IgD-negative memory B cell (primary cell): Measurements from ENCODE around the gene TM9SF2. TPM values are rescaled to one million over a fixed set of nuclear protein-coding genes. Genes with fewer than 3 reads are reported as not detected.

Experiments
- H3K27ac Mint-ChIP-seq, 3 donors: one replicate each; pipeline ENCODE4 v1.8.0; 2020 to 2022; ENCODE audit warnings: mild to moderate bottlenecking in 3 of 3, mixed read lengths in 3 of 3, moderate library complexity in 1 of 3
- H3K27me3 Mint-ChIP-seq: one replicate; pipeline ENCODE4 v1.8.0; 2021; ENCODE audit warnings: mixed read lengths
- H3K36me3 Mint-ChIP-seq: one replicate; pipeline ENCODE4 v1.8.0; 2020; ENCODE audit warnings: mild to moderate bottlenecking, mixed read lengths
- H3K4me1 Mint-ChIP-seq, 3 donors: one replicate each; pipeline ENCODE4 v1.8.0; 2020 to 2022; ENCODE audit warnings: mixed read lengths in 3 of 3, mild to moderate bottlenecking in 1 of 3
- H3K4me3 Mint-ChIP-seq, 4 donors: one replicate each; pipeline ENCODE4 v1.8.0; 2020 to 2022; ENCODE audit warnings: mild to moderate bottlenecking in 4 of 4, mixed read lengths in 4 of 4, moderate library complexity in 3 of 4
- H3K9me3 Mint-ChIP-seq, 3 donors: one replicate each; pipeline ENCODE4 v1.8.0; 2020 to 2021; ENCODE audit warnings: mixed read lengths in 3 of 3, mild to moderate bottlenecking in 1 of 3
- polyA plus RNA-seq: library from polyadenylated mRNA; unstranded; fragments of 300-500 nt; fragmentation: Illumina TruSeq; gene quantifications from one replicate; pipeline ENCODE4 v1.2.3, GENCODE V29; 2021

The TM9SF2 gene
- polyA plus RNA-seq, 1 donor from 2014 or later = 85.9 TPM

GRCh38 chr13:99536023-99536422 lies 34.8 kb downstream of the TM9SF2 start:
- Mint-ChIP-seq H3K9me3 (no peaks in the 10 kb centered on the region), H3K4me1 (peaks cover 3 to 5% (median 4%) of the 10 kb centered on the region in 3 donors), H3K27ac (peak overlapping the region in 1 of 3 donors; percentile 35), H3K36me3 (peaks cover 3% of the 10 kb centered on the region), H3K27me3 (no peaks in the 10 kb centered on the region), H3K4me3 (no peak overlapping the region)

GRCh38 chr13:99540530-99540929 lies 39.3 kb downstream of the TM9SF2 start:
- Mint-ChIP-seq H3K27me3 (no peaks in the 10 kb centered on the region), H3K4me3 (peak overlapping the region in 1 of 4 donors; percentile 43), H3K4me1 (peaks cover 18 to 27% (median 24%) of the 10 kb centered on the region in 3 donors), H3K27ac (peak overlapping the region in 2 of 3 donors; percentile 33 to 84), H3K9me3 (no peaks in the 10 kb centered on the region), H3K36me3 (peaks cover 11% of the 10 kb centered on the region)

- peaks cover 27 to 41% (median 37%) of the 10 kb centered on the region in 3 donors for H3K4me1 Mint-ChIP-seq
- no peaks in the 10 kb centered on the region for H3K9me3 Mint-ChIP-seq
- H3K4me3 Mint-ChIP-seq = peak overlapping the region; percentile 56 to 83 (median 72)
- H3K27ac Mint-ChIP-seq = peak overlapping the region; percentile 68 to 97 (median 80)
- peaks cover 14% of the 10 kb centered on the region for H3K36me3 Mint-ChIP-seq
- H3K27me3 Mint-ChIP-seq = no peaks in the 10 kb centered on the region
These were observed 41.6 kb downstream of the TM9SF2 start for GRCh38 chr13:99542788-99543406.

- Mint-ChIP-seq H3K27ac (peak overlapping the region; percentile 90 to 92 (median 92)), H3K36me3 (peaks cover 18% of the 10 kb centered on the region), H3K27me3 (no peaks in the 10 kb centered on the region), H3K4me3 (peak overlapping the region in 3 of 4 donors; percentile 34 to 90 (median 52)), H3K4me1 (peaks cover 39 to 54% (median 52%) of the 10 kb centered on the region in 3 donors), H3K9me3 (no peaks in the 10 kb centered on the region)
These were observed 44.1 kb downstream of the TM9SF2 start for GRCh38 chr13:99545361-99545760.

- no peaks in the 10 kb centered on the region for H3K27me3 Mint-ChIP-seq
- H3K27ac Mint-ChIP-seq = peak overlapping the region; percentile 90 to 92 (median 92)
- H3K4me1 Mint-ChIP-seq = peaks cover 41 to 53% (median 50%) of the 10 kb centered on the region in 3 donors
- H3K36me3 Mint-ChIP-seq = peaks cover 17% of the 10 kb centered on the region
- no peaks in the 10 kb centered on the region for H3K9me3 Mint-ChIP-seq
- H3K4me3 Mint-ChIP-seq = peak overlapping the region; percentile 38 to 90 (median 57)
These were observed 44.7 kb downstream of the TM9SF2 start for GRCh38 chr13:99545979-99546378.

- peak overlapping the region in 2 of 3 donors; percentile 61 to 95 for H3K27ac Mint-ChIP-seq
- H3K27me3 Mint-ChIP-seq = no peaks in the 10 kb centered on the region
- peaks cover 49 to 51% (median 49%) of the 10 kb centered on the region in 3 donors for H3K4me1 Mint-ChIP-seq
- H3K4me3 Mint-ChIP-seq = peak overlapping the region in 3 of 4 donors; percentile 2 to 90 (median 82)
- no peaks in the 10 kb centered on the region for H3K9me3 Mint-ChIP-seq
- peaks cover 12% of the 10 kb centered on the region for H3K36me3 Mint-ChIP-seq
These were observed 45.6 kb downstream of the TM9SF2 start for GRCh38 chr13:99546878-99547277.

GRCh38 chr13:99548448-99548847 lies 47.2 kb downstream of the TM9SF2 start:
- peaks cover 39 to 42% (median 40%) of the 10 kb centered on the region in 3 donors for H3K4me1 Mint-ChIP-seq
- peaks cover 12% of the 10 kb centered on the region for H3K36me3 Mint-ChIP-seq

GRCh38 chr13:99553033-99553432 lies 51.8 kb downstream of the TM9SF2 start:
- no peak overlapping the region for H3K4me3 Mint-ChIP-seq
- peaks cover 13 to 31% (median 20%) of the 10 kb centered on the region in 3 donors for H3K4me1 Mint-ChIP-seq
- H3K27me3 Mint-ChIP-seq = no peaks in the 10 kb centered on the region
- peak overlapping the region in 1 of 3 donors; percentile 92 for H3K27ac Mint-ChIP-seq
- no peaks in the 10 kb centered on the region for H3K9me3 Mint-ChIP-seq
- H3K36me3 Mint-ChIP-seq = peaks cover 10% of the 10 kb centered on the region

More at GRCh38 chr13:99548448-99548847, 47.2 kb downstream of the TM9SF2 start:
- H3K27me3 Mint-ChIP-seq = no peaks in the 10 kb centered on the region
- H3K9me3 Mint-ChIP-seq = no peaks in the 10 kb centered on the region
- peak overlapping the region in 2 of 4 donors; percentile 34 to 75 for H3K4me3 Mint-ChIP-seq
- peak overlapping the region; percentile 3 to 95 (median 54) for H3K27ac Mint-ChIP-seq

- peaks cover 7% of the 10 kb centered on the region for H3K36me3 Mint-ChIP-seq
- H3K4me3 Mint-ChIP-seq = no peak overlapping the region
- peaks cover 4 to 18% (median 7%) of the 10 kb centered on the region in 3 donors for H3K4me1 Mint-ChIP-seq
- no peaks in the 10 kb centered on the region for H3K9me3 Mint-ChIP-seq
- H3K27me3 Mint-ChIP-seq = no peaks in the 10 kb centered on the region
- H3K27ac Mint-ChIP-seq = peak overlapping the region in 1 of 3 donors; percentile 31
These were observed 53.9 kb downstream of the TM9SF2 start for GRCh38 chr13:99555149-99555548.

GRCh38 chr13:99556867-99557443 lies 55.7 kb downstream of the TM9SF2 start:
- no peak overlapping the region for H3K4me3 Mint-ChIP-seq
- H3K27me3 Mint-ChIP-seq = no peaks in the 10 kb centered on the region
- peak overlapping the region; percentile 19 to 59 (median 23) for H3K27ac Mint-ChIP-seq
- H3K9me3 Mint-ChIP-seq = no peaks in the 10 kb centered on the region
- peaks cover 9% of the 10 kb centered on the region for H3K36me3 Mint-ChIP-seq
- peaks cover 3 to 6% (median 3%) of the 10 kb centered on the region in 3 donors for H3K4me1 Mint-ChIP-seq

- Mint-ChIP-seq H3K4me1 (peaks cover 2 to 6% (median 3%) of the 10 kb centered on the region in 3 donors), H3K9me3 (no peaks in the 10 kb centered on the region), H3K27ac (peak overlapping the region in 1 of 3 donors; percentile 9), H3K4me3 (no peak overlapping the region), H3K36me3 (peaks cover 8% of the 10 kb centered on the region), H3K27me3 (no peaks in the 10 kb centered on the region)
These were observed 57.4 kb downstream of the TM9SF2 start for GRCh38 chr13:99558570-99559180.

- Mint-ChIP-seq H3K9me3 (no peaks in the 10 kb centered on the region), H3K4me1 (peaks cover 2 to 6% (median 3%) of the 10 kb centered on the region in 3 donors), H3K27me3 (no peaks in the 10 kb centered on the region), H3K27ac (peak overlapping the region in 1 of 3 donors; percentile 61), H3K36me3 (peaks cover 10% of the 10 kb centered on the region), H3K4me3 (no peak overlapping the region)
These were observed 58.3 kb downstream of the TM9SF2 start for GRCh38 chr13:99559560-99559959.

GRCh38 chr13:99563404-99563803 lies 62.1 kb downstream of the TM9SF2 start:
- no peak overlapping the region for H3K4me3 Mint-ChIP-seq
- H3K9me3 Mint-ChIP-seq = peaks cover under 1 to 8% (median 2%) of the 10 kb centered on the region in 3 donors
- no peak overlapping the region for H3K27ac Mint-ChIP-seq
- H3K4me1 Mint-ChIP-seq = peaks cover 4 to 7% (median 5%) of the 10 kb centered on the region in 3 donors
- H3K27me3 Mint-ChIP-seq = no peaks in the 10 kb centered on the region
- peaks cover 15% of the 10 kb centered on the region for H3K36me3 Mint-ChIP-seq

- Mint-ChIP-seq H3K36me3 (peaks cover 15% of the 10 kb centered on the region), H3K27me3 (no peaks in the 10 kb centered on the region), H3K9me3 (peaks cover 7 to 12% (median 9%) of the 10 kb centered on the region in 3 donors), H3K4me1 (peaks cover 3 to 7% (median 5%) of the 10 kb centered on the region in 3 donors), H3K27ac (peak overlapping the region in 1 of 3 donors; percentile 21), H3K4me3 (no peak overlapping the region)
These were observed 63.1 kb downstream of the TM9SF2 start for GRCh38 chr13:99564386-99564785.
